ENCODE data around the gene PTPN6. TPM values are rescaled to one million over a fixed set of nuclear protein-coding genes. Genes with fewer than 3 reads are reported as not detected.

PTPN6 gene
- polyA plus RNA-seq, 1 experiment: 0.27 TPM

DNA sequence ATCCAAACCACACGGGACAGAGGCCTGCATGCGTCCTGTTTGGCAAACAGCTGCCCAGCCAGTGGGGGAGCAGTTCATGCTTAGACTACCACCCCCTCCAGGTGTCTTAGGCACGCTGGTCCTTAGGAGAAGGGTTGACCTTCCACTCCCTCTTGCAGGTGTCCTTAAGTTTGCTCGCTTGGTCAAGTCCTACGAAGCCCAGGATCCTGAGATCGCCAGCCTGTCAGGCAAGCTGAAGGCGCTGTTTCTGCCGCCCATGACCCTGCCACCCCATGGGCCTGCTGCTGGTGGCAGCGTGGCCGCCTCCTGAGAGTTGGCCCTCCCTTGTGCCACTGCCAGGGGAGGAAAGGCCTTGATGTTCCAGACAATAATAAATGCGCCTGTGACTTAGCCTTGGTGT lies 5.5 kb upstream of the PTPN6 start:
- H3K4me3 ChIP-seq (ENCODE audit: low read depth, low read length): no peak overlapping the region
- TF ChIP-seq CTCF (IDR thresholded peaks at IDR 0.05; ENCODE audit: insufficient read depth, low read depth, low read length): no peak
- no peak for DNase-seq (ENCODE audit: low read depth)
- no peaks in the 10 kb centered on the region for H3K27me3 ChIP-seq (ENCODE audit: control insufficient read depth, insufficient read depth, low read length)
- ChIA-PET CTCF (interaction anchor here (1.2 to 6.5 kb wide), 12 partner anchors 13 to 692 kb away, joined by 3 to 65 read pairs (median 12); partner anchors contain the start of genes C1RL and SPSB2), POLR2A (no interaction called here)
- peaks cover 15% of the 10 kb centered on the region for H3K36me3 ChIP-seq (ENCODE audit: control insufficient read depth, insufficient read depth, low read length)

- no peak for TF ChIP-seq CTCF (IDR thresholded peaks at IDR 0.05; ENCODE audit: insufficient read depth, low read depth, low read length)
- Histone ChIP-seq H3K4me3 (ENCODE audit: low read depth, low read length) (no peak overlapping the region), H3K27me3 (ENCODE audit: control insufficient read depth, insufficient read depth, low read length) (no peaks in the 10 kb centered on the region), H3K36me3 (ENCODE audit: control insufficient read depth, insufficient read depth, low read length) (peaks cover 9% of the 10 kb centered on the region)
- CTCF ChIA-PET: interaction anchor here (0.6 to 6.5 kb wide), 14 partner anchors 9 to 183 kb away, joined by 3 to 65 read pairs (median 6); partner anchors contain the start of genes C1RL and SPSB2
- POLR2A ChIA-PET: no interaction called here
- DNase-seq (ENCODE audit: low read depth): no peak
Measured at GRCh38 chr12:6946033-6946919, 4.9 kb upstream of the PTPN6 start.

DNA sequence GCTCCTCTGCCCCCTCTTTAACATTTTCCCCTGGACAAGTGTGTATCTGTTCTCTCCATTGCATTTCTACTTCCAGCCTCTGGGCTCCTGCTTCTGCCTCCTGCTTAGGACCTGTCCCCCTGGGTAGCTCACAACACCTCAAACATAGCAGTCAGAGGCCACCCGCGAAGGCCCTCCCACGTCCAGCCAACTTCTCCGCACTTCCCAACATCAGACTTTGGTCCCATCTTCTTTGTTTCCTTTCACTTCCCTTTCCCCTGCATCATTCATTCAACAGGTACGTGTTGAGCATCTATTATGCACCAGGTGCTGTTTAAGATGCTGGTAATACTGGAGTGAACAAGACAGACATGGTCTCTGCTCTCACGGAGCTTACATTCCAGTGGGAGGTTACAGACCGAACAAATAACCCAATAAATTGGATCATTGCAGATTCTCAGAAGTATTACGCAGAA lies 4.2 kb upstream of the PTPN6 start:
- H3K36me3 ChIP-seq (ENCODE audit: control insufficient read depth, insufficient read depth, low read length): peaks cover 4% of the 10 kb centered on the region
- ChIA-PET POLR2A (interaction anchor here (1.0 kb wide), 1 partner anchor 95 kb away, joined by 3 read pairs; the partner anchor contains the start of gene USP5), CTCF (interaction anchor here (1.0 to 6.5 kb wide), 7 partner anchors 9 to 163 kb away, joined by 3 to 65 read pairs (median 5); no protein-coding TSS in a partner anchor)
- no peak overlapping the region for H3K4me3 ChIP-seq (ENCODE audit: low read depth, low read length)
- no peaks in the 10 kb centered on the region for H3K27me3 ChIP-seq (ENCODE audit: control insufficient read depth, insufficient read depth, low read length)
- no peak for DNase-seq (ENCODE audit: low read depth)
- no peak for TF ChIP-seq CTCF (IDR thresholded peaks at IDR 0.05; ENCODE audit: insufficient read depth, low read depth, low read length)

DNA sequence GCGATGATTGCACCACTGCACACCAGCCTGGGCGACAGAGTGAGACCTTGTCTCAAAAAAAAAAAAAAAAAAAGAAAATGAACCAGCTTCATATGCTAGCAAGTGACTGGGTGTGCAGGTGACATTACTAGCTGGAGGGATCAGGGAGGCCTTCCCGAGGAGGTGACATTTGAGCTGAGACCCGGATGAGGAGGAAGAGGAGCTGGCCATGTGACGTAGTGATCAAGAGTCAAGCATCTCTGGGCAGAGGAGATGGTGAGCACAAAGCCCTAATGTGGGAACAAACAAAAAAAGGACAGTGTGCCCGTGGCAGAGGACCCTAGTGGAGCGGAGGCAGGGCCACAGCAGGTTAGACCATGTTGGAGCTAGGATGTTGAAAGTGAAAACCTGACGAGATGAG lies 3.5 kb upstream of the PTPN6 start:
- no peak for TF ChIP-seq CTCF (IDR thresholded peaks at IDR 0.05; ENCODE audit: insufficient read depth, low read depth, low read length)
- POLR2A ChIA-PET: interaction anchor here (1.0 kb wide), 1 partner anchor 96 kb away, joined by 3 read pairs; the partner anchor contains the start of gene USP5
- no peaks in the 10 kb centered on the region for H3K27me3 ChIP-seq (ENCODE audit: control insufficient read depth, insufficient read depth, low read length)
- no peak overlapping the region for H3K4me3 ChIP-seq (ENCODE audit: low read depth, low read length)
- DNase-seq (ENCODE audit: low read depth): no peak
- H3K36me3 ChIP-seq (ENCODE audit: control insufficient read depth, insufficient read depth, low read length): peaks cover 4% of the 10 kb centered on the region
- CTCF ChIA-PET: interaction anchor here (1.0 to 6.5 kb wide), 7 partner anchors 10 to 162 kb away, joined by 3 to 65 read pairs (median 5); no protein-coding TSS in a partner anchor

Measured in BJ (cell line).